CD4-positive, CD25-positive, alpha-beta regulatory T cell (primary cell): ENCODE measurements around the gene MAP3K4. TPM values are rescaled to one million over a fixed set of nuclear protein-coding genes. Genes with fewer than 3 reads are reported as not detected.

ENCODE experiments used
- ATAC-seq, 2 donors: fragments of 150-1000 bp; cut with Tn5 transposase; one replicate each; pipeline ENCODE4 v1.10.0; 2021; ENCODE audit warnings: low read depth in 2 of 2, moderate number of reproducible peaks in 2 of 2, moderate library complexity in 1 of 2
- DNase-seq, 3 donors: peaks; one replicate each; pipeline versions ENCODE4 v3.0.0 to v3.0.0-alpha.2; 2012 to 2022; ENCODE audit warnings: mixed read lengths in 1 of 3
- H3K27ac ChIP-seq: one replicate; pipeline ENCODE4 v1.7.0; 2013; ENCODE audit warnings: mild to moderate bottlenecking, low read length; ENCODE audit not compliant: insufficient read depth, poor library complexity, severe bottlenecking
- H3K27me3 ChIP-seq: one replicate; pipeline ENCODE4 v1.7.0; 2013; ENCODE audit warnings: low read length; ENCODE audit not compliant: control insufficient read depth, insufficient read depth
- H3K36me3 ChIP-seq: one replicate; pipeline ENCODE4 v1.7.0; 2013; ENCODE audit warnings: mild to moderate bottlenecking, low read length, moderate library complexity; ENCODE audit not compliant: control insufficient read depth, insufficient read depth
- H3K4me1 ChIP-seq: 2 replicates; pipeline ENCODE4 v1.7.0; 2013; ENCODE audit warnings: mild to moderate bottlenecking, low read length; ENCODE audit not compliant: insufficient read depth, control insufficient read depth, poor library complexity, severe bottlenecking
- H3K4me3 ChIP-seq: one replicate; pipeline ENCODE4 v1.7.0; 2013; ENCODE audit warnings: low read depth, mild to moderate bottlenecking, low read length, moderate library complexity
- H3K9me3 ChIP-seq, 2 experiments: 1 replicate in 1 of 2; 2 replicates in 1 of 2; pipeline ENCODE4 v1.7.0; 2013; ENCODE audit warnings: low read length in 2 of 2, mild to moderate bottlenecking in 1 of 2, moderate library complexity in 1 of 2; ENCODE audit not compliant: control insufficient read depth in 2 of 2
- H3K27ac Mint-ChIP-seq, 3 donors: one replicate each; pipeline ENCODE4 v1.8.0; 2020 to 2022; ENCODE audit warnings: mild to moderate bottlenecking in 3 of 3, mixed read lengths in 3 of 3, moderate library complexity in 2 of 3
- H3K27me3 Mint-ChIP-seq: one replicate; pipeline ENCODE4 v1.8.0; 2022; ENCODE audit warnings: mild to moderate bottlenecking, mixed read lengths
- H3K36me3 Mint-ChIP-seq: one replicate; pipeline ENCODE4 v1.8.0; 2020; ENCODE audit warnings: mixed read lengths
- H3K4me1 Mint-ChIP-seq, 4 donors: one replicate each; pipeline ENCODE4 v1.8.0; 2020 to 2022; ENCODE audit warnings: mixed read lengths in 4 of 4, mild to moderate bottlenecking in 1 of 4
- H3K4me3 Mint-ChIP-seq, 4 donors: one replicate each; pipeline ENCODE4 v1.8.0; 2020 to 2022; ENCODE audit warnings: mild to moderate bottlenecking in 4 of 4, mixed read lengths in 4 of 4, moderate library complexity in 3 of 4
- H3K9me3 Mint-ChIP-seq, 7 donors: one replicate each; pipeline ENCODE4 v1.8.0; 2020 to 2022; ENCODE audit warnings: mixed read lengths in 7 of 7, mild to moderate bottlenecking in 3 of 7, moderate library complexity in 2 of 7
- polyA plus RNA-seq, 4 donors: library from polyadenylated mRNA; unstranded; fragments of 300-500 nt; fragmentation: Illumina TruSeq; gene quantifications; one replicate each; pipeline ENCODE4 v1.2.3, GENCODE V29; 2021
- total RNA-seq: library from RNA; stranded (reverse); gene quantifications from one replicate; pipeline ENCODE4 v1.2.3, GENCODE V29; 2022

Gene MAP3K4
- total and polyA plus RNA-seq, 5 donors from 2014 or later = 7.1 to 61.5 (median 12.8) TPM

DNA sequence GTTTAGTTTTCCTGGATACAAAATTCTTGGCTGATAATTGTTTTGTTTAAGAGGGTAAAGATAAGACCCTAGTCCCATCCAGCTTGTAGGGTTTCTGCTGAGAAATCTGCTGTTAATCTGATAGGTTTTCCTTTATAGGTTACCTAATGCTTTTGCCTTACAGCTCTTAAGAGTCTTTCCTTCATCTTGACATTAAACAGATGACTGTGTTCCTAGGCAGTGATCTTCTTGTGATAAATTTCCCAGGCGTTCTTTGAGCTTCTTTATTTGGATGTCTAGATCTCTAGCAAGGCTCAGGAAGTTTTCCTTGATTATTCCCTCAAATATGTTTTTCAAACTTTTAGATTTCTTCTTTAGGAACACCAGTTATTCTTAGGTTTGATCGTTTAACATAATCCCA is 134.0 kb downstream of the MAP3K4 start:
- peaks cover 3 to 40% (median 9%) of the 10 kb centered on the region in 7 donors for H3K9me3 Mint-ChIP-seq
- H3K4me3 Mint-ChIP-seq = no peak overlapping the region
- peaks cover 1 to 21% (median 4%) of the 10 kb centered on the region in 4 donors for H3K4me1 Mint-ChIP-seq
- H3K36me3 Mint-ChIP-seq = peaks cover 61% of the 10 kb centered on the region
- no peak for DNase-seq
- Histone ChIP-seq H3K4me1 (no peaks in the 10 kb centered on the region), H3K36me3 (peaks cover 28% of the 10 kb centered on the region), H3K9me3 (peaks cover 6 to 15% of the 10 kb centered on the region in 2 experiments), H3K27me3 (no peaks in the 10 kb centered on the region), H3K27ac (no peak overlapping the region), H3K4me3 (no peak overlapping the region)
- no peak overlapping the region for H3K27ac Mint-ChIP-seq
- H3K27me3 Mint-ChIP-seq = no peaks in the 10 kb centered on the region
- ATAC-seq = no peak

DNA sequence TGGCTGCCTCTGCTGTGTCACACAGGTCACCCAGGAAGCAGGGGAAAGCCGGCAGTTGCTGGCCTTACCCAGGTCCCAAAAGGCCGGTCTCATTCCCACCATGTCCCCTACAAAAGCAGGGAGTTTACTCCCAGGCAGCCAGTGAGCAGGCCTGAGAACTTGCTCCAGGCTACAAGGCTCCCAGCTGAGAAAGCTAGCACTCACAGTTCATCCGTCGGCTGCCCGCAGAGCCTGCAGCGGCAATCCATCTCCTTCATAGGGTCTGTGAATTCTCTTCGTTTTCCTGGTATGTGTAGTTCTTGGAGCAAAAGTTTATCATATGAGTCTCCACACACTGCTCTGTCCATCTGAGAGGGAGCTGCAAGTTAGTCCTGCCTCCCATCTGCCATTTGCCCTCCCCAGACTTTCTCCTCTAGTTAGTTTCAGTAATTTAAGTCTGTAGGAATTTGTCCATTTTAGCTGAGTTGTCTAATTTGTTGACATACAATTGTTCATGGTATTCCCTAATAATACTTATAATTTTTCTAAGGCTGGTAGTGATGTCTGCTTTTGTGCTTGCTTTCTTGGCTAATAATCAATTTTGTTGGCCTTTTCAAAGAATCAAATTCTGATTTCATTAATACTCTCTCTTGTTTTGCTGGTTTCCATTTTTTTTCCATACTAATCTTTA is 135.6 kb downstream of the MAP3K4 start:
- ATAC-seq (no peak), DNase-seq (no peak)
- H3K9me3 Mint-ChIP-seq = peaks cover 2 to 30% (median 4%) of the 10 kb centered on the region in 7 donors
- peaks cover 52% of the 10 kb centered on the region for H3K36me3 Mint-ChIP-seq
- Histone ChIP-seq H3K27ac (no peak overlapping the region), H3K4me1 (no peaks in the 10 kb centered on the region), H3K27me3 (no peaks in the 10 kb centered on the region), H3K9me3 (peaks cover 6 to 15% of the 10 kb centered on the region in 2 experiments), H3K36me3 (peaks cover 24% of the 10 kb centered on the region), H3K4me3 (no peak overlapping the region)
- peaks cover 1 to 17% (median 4%) of the 10 kb centered on the region in 4 donors for H3K4me1 Mint-ChIP-seq
- no peak overlapping the region for H3K4me3 Mint-ChIP-seq
- H3K27me3 Mint-ChIP-seq = no peaks in the 10 kb centered on the region
- H3K27ac Mint-ChIP-seq = peak overlapping the region in 1 of 3 donors; percentile 5

DNA sequence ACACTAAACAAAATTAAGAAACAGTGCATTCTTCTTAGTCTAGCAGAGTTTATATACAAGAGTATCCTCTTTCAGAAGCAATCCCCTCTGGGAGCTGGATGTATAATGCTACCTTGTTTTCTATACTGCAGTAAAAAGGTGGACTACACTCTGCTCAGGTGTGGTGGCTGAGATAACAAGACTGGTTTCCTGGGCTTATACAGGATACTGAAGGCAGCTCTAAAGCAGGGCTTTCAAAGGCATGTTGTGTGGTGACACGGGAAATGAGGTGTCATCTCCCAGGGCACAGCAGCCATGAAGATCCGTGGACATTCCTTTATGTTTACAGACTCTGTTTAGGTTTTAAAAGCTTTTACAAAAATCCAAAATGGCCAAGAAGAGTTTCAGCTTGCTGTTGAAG is 136.7 kb downstream of the MAP3K4 start:
- H3K27ac ChIP-seq = no peak overlapping the region
- no peaks in the 10 kb centered on the region for H3K27me3 Mint-ChIP-seq
- H3K9me3 ChIP-seq = peaks cover under 1 to 7% of the 10 kb centered on the region in 2 experiments
- no peaks in the 10 kb centered on the region for H3K27me3 ChIP-seq
- peaks cover 18% of the 10 kb centered on the region for H3K36me3 ChIP-seq
- peak overlapping the region in 2 of 3 donors; percentile 5 to 51 for H3K27ac Mint-ChIP-seq
- H3K4me3 Mint-ChIP-seq = no peak overlapping the region
- no peak overlapping the region for H3K4me3 ChIP-seq
- DNase-seq (no peak), ATAC-seq (no peak)
- no peaks in the 10 kb centered on the region for H3K4me1 ChIP-seq
- H3K36me3 Mint-ChIP-seq = peaks cover 41% of the 10 kb centered on the region
- H3K9me3 Mint-ChIP-seq = peaks cover 0 to 27% (median 3%) of the 10 kb centered on the region in 7 donors
- peaks cover 1 to 12% (median 4%) of the 10 kb centered on the region in 4 donors for H3K4me1 Mint-ChIP-seq

DNA sequence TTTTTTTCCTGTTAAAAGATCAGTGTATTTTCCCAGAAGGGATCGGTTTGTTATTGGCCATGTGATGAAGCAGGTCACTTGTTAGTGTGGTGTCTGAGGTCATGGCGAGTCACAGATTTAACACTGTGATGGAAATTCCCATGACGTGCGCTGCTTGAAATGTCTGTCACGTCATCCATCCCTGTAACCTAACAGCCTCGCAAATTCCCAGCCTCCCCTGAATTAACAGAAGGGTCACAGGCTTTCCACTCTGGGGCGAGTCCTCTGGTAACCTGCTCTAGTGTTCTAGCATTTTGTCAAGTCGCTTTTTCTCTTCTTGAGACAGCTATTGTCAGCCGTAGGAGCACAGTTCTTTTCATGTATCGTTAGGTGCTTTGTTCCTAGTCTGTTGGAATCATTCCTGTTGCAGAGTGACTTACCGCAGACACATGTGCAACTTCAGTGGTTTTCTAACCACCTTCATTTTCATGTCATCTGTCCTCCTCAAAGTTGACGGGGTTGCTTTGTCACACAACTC is 137.2 kb downstream of the MAP3K4 start:
- ATAC-seq (peak in 1 of 2 donors; percentile 3), DNase-seq (no peak)
- no peaks in the 10 kb centered on the region for H3K27me3 ChIP-seq
- H3K4me1 ChIP-seq = no peaks in the 10 kb centered on the region
- Mint-ChIP-seq H3K9me3 (peaks cover 0 to 22% (median 3%) of the 10 kb centered on the region in 7 donors), H3K4me1 (peaks cover 1 to 12% (median 4%) of the 10 kb centered on the region in 4 donors), H3K27ac (peak overlapping the region in 2 of 3 donors; percentile 5 to 27), H3K36me3 (peaks cover 36% of the 10 kb centered on the region), H3K27me3 (no peaks in the 10 kb centered on the region), H3K4me3 (no peak overlapping the region)
- peaks cover 16% of the 10 kb centered on the region for H3K36me3 ChIP-seq
- no peak overlapping the region for H3K27ac ChIP-seq
- no peak overlapping the region for H3K4me3 ChIP-seq
- H3K9me3 ChIP-seq = peaks cover 0 to 2% of the 10 kb centered on the region in 2 experiments

DNA sequence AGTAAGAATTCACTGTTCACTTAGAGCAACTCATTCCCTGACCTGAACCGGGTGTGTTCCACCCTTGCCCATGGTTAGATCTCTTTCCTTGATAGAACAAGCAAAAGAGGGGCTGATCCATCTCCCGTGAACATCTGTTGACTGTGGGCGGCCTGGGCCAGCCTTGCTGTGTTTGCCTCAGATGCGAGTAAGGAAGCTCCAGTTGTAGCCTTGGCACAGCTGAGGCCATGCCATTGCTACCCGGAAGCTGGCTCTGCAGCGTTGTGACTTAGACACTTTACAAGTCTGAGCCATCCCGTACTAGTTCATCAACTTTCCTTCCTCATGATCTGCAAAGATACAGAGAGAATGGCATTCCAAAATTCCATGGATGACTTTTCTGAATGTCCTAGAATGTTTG is 139.0 kb downstream of the MAP3K4 start:
- no peaks in the 10 kb centered on the region for H3K27me3 Mint-ChIP-seq
- no peak overlapping the region for H3K4me3 Mint-ChIP-seq
- no peaks in the 10 kb centered on the region for H3K4me1 ChIP-seq
- H3K27ac Mint-ChIP-seq = peak overlapping the region in 1 of 3 donors; percentile 48
- H3K36me3 ChIP-seq = peaks cover 8% of the 10 kb centered on the region
- H3K4me3 ChIP-seq = no peak overlapping the region
- no peak overlapping the region for H3K27ac ChIP-seq
- no peaks in the 10 kb centered on the region for H3K9me3 ChIP-seq
- H3K9me3 Mint-ChIP-seq = peaks cover 0 to 7% (median 0%) of the 10 kb centered on the region in 7 donors
- no peaks in the 10 kb centered on the region for H3K27me3 ChIP-seq
- peaks cover 18% of the 10 kb centered on the region for H3K36me3 Mint-ChIP-seq
- peaks cover 0 to 12% (median 3%) of the 10 kb centered on the region in 4 donors for H3K4me1 Mint-ChIP-seq
- no peak for ATAC-seq
- DNase-seq = no peak

DNA sequence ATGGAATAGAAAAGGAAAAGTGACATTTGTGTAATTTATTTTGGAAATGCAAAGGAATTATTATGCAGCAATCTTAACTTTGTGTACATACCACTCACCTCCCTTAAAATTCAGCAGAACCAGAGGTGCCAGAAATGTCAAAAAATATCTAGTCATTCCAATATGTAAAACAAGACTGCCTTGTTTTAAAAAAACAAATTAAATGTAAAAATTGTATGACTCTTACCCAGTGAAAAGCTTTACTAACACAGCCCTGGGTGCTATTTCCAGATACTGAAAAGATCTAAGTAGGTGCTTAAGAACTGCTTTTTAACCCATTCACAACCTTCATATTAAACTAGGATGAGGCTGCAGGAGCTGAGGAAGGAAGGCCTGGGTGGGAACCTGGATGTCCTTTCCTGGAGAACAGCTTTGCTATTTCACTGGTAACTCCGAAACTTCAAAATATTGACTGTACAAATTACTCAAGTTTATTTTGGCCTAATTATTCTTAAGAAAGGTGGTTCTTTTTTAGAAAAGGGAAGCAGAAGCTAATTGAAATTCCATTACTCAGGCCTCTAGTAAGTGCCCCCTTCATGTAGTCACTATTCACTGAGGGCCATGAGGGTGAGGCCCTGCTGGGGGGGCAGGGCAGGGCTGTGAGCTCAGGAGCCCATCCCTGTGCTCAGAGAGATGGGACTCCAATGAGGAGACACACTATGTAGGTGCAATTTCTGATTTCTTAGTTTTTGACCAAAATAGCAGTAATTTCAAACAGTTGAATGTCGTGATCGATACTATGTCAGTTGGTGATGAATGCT is 139.6 kb downstream of the MAP3K4 start:
- H3K9me3 Mint-ChIP-seq = peaks cover 0 to 3% (median 0%) of the 10 kb centered on the region in 7 donors
- H3K4me3 ChIP-seq = no peak overlapping the region
- H3K4me1 ChIP-seq = no peaks in the 10 kb centered on the region
- no peak overlapping the region for H3K27ac ChIP-seq
- DNase-seq = no peak
- no peak for ATAC-seq
- H3K36me3 Mint-ChIP-seq = peaks cover 13% of the 10 kb centered on the region
- no peaks in the 10 kb centered on the region for H3K27me3 ChIP-seq
- H3K9me3 ChIP-seq = no peaks in the 10 kb centered on the region
- peaks cover 0 to 12% (median 3%) of the 10 kb centered on the region in 4 donors for H3K4me1 Mint-ChIP-seq
- no peaks in the 10 kb centered on the region for H3K27me3 Mint-ChIP-seq
- no peak overlapping the region for H3K4me3 Mint-ChIP-seq
- peaks cover 10% of the 10 kb centered on the region for H3K36me3 ChIP-seq
- no peak overlapping the region for H3K27ac Mint-ChIP-seq

DNA sequence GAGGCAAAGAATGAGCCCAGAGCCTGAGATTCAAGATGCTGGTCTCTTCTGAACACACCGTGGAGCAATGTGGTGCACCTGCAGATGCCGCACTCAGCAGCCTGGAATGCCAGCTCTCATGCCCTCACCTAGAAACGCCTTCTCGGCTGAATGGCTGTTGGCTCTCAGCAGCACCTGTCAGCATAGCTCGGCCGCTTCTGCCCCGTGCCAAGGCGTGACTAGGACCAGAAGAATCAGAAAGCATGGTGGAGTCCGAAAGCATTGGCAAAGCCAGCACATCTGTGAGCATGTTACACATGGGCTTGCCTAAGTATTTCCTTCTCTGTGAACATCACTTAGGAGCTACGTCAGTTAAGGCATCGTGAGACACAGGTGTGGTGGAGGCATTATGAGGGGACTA is 140.8 kb downstream of the MAP3K4 start:
- no peaks in the 10 kb centered on the region for H3K9me3 Mint-ChIP-seq

More for the DNA sequence above, 140.8 kb downstream of the MAP3K4 start:
- Histone ChIP-seq H3K36me3 (peaks cover 8% of the 10 kb centered on the region), H3K27ac (no peak overlapping the region), H3K27me3 (no peaks in the 10 kb centered on the region), H3K4me1 (no peaks in the 10 kb centered on the region), H3K9me3 (no peaks in the 10 kb centered on the region), H3K4me3 (no peak overlapping the region)
- peaks cover 13% of the 10 kb centered on the region for H3K36me3 Mint-ChIP-seq
- H3K27me3 Mint-ChIP-seq = no peaks in the 10 kb centered on the region
- H3K27ac Mint-ChIP-seq = no peak overlapping the region
- no peak for ATAC-seq
- H3K4me1 Mint-ChIP-seq = peaks cover 0 to 10% (median 3%) of the 10 kb centered on the region in 4 donors
- H3K4me3 Mint-ChIP-seq = no peak overlapping the region
- DNase-seq = no peak
